Measurements from ENCODE around the gene FKBP5.
"Not testable (repeated sequence)": the region's sequence is repeated elsewhere in the genome, so short reads cannot be mapped to it uniquely, and the experiment has no call there.

The FKBP5 gene

GRCh38 chr6:35547676-35548075, 141.0 kb downstream of the FKBP5 start:
- Histone ChIP-seq H3K9me3 (ENCODE audit: insufficient read depth, low read depth, low read length) (no peaks in the 10 kb centered on the region), H3K4me3 (ENCODE audit: low read length) (no peak overlapping the region), H3K4me1 (ENCODE audit: insufficient read depth, low read length) (peaks cover 3% of the 10 kb centered on the region; the same call in 1 of the 2 replicates), H3K27ac (ENCODE audit: low read length) (no peak overlapping the region), H3K27me3 (ENCODE audit: insufficient read depth, low read length) (no peaks in the 10 kb centered on the region), H3K36me3 (ENCODE audit: insufficient read depth, low read depth, low read length) (no peaks in the 10 kb centered on the region), H3K9ac (ENCODE audit: low read depth, low read length) (no peak overlapping the region)

GRCh38 chr6:35544769-35545361, 143.8 kb downstream of the FKBP5 start:
- no peaks in the 10 kb centered on the region for H3K27me3 ChIP-seq (ENCODE audit: insufficient read depth, low read length)
- H3K27ac ChIP-seq (ENCODE audit: low read length) = no peak overlapping the region
- peaks cover 3% of the 10 kb centered on the region; the same call in 1 of the 2 replicates for H3K4me1 ChIP-seq (ENCODE audit: insufficient read depth, low read length)
- H3K9ac ChIP-seq (ENCODE audit: low read depth, low read length) = no peak overlapping the region
- no peaks in the 10 kb centered on the region for H3K36me3 ChIP-seq (ENCODE audit: insufficient read depth, low read depth, low read length)
- H3K4me3 ChIP-seq (ENCODE audit: low read length) = no peak overlapping the region
- H3K9me3 ChIP-seq (ENCODE audit: insufficient read depth, low read depth, low read length) = no peaks in the 10 kb centered on the region

GRCh38 chr6:35543459-35544193, 145.1 kb downstream of the FKBP5 start:
- Histone ChIP-seq H3K9ac (ENCODE audit: low read depth, low read length) (no peak overlapping the region), H3K27me3 (ENCODE audit: insufficient read depth, low read length) (no peaks in the 10 kb centered on the region), H3K4me1 (ENCODE audit: insufficient read depth, low read length) (peaks cover 3% of the 10 kb centered on the region; the same call in 1 of the 2 replicates), H3K27ac (ENCODE audit: low read length) (no peak overlapping the region), H3K9me3 (ENCODE audit: insufficient read depth, low read depth, low read length) (no peaks in the 10 kb centered on the region), H3K36me3 (ENCODE audit: insufficient read depth, low read depth, low read length) (no peaks in the 10 kb centered on the region), H3K4me3 (ENCODE audit: low read length) (no peak overlapping the region)

DNA sequence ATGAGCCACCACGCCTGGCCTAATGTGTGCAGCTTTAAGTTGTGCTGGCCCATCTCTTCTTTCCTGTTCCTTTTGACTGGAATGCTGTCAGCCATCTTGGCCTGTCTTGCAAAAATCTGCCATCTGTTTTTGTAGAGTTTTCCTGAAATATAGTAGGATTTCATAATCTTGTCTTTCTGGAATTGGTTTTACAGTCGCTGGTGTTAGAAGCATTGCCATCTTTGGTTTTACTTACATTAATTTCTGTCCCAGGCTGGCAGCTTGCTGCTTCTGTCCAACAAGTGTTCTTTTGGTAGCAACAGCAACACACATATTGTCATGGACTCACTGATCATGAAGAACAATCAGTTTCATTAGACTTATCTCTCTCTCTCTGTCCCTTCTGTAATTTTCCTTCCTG, 146.9 kb downstream of the FKBP5 start:
- Histone ChIP-seq H3K36me3 (ENCODE audit: insufficient read depth, low read depth, low read length) (no peaks in the 10 kb centered on the region), H3K4me1 (ENCODE audit: insufficient read depth, low read length) (peaks cover 3% of the 10 kb centered on the region; the same call in 1 of the 2 replicates), H3K27me3 (ENCODE audit: insufficient read depth, low read length) (no peaks in the 10 kb centered on the region), H3K9ac (ENCODE audit: low read depth, low read length) (no peak overlapping the region), H3K4me3 (ENCODE audit: low read length) (no peak overlapping the region), H3K9me3 (ENCODE audit: insufficient read depth, low read depth, low read length) (no peaks in the 10 kb centered on the region), H3K27ac (ENCODE audit: low read length) (no peak overlapping the region)

- no peak overlapping the region for H3K9ac ChIP-seq (ENCODE audit: low read depth, low read length)
- H3K4me3 ChIP-seq (ENCODE audit: low read length) = no peak overlapping the region
- H3K4me1 ChIP-seq (ENCODE audit: insufficient read depth, low read length) = peaks cover 5% of the 10 kb centered on the region; the same call in 1 of the 2 replicates
- H3K36me3 ChIP-seq (ENCODE audit: insufficient read depth, low read depth, low read length) = no peaks in the 10 kb centered on the region
- no peak overlapping the region for H3K27ac ChIP-seq (ENCODE audit: low read length)
- H3K9me3 ChIP-seq (ENCODE audit: insufficient read depth, low read depth, low read length) = no peaks in the 10 kb centered on the region
- no peaks in the 10 kb centered on the region for H3K27me3 ChIP-seq (ENCODE audit: insufficient read depth, low read length)
Measured at GRCh38 chr6:35539223-35539622, 149.5 kb downstream of the FKBP5 start.

DNA sequence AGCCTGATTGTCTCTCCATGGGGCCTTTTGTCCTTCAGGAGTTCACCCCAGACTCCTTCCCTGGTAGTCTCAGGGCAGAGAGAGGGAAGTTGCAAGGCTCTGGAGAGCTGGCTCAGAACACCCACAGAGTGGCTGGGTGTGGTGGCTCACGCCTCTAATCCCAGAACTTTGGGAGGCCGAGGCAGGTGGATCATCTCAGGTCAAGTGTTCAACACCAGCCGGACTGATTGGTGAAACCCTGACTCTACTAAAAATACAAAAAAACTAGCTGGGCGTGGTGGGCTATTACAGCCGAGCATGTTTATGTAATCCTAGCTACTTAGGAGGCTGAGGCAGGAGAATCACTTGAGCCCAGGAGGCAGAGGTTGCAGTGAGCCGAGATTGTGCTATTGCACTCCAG, 152.9 kb downstream of the FKBP5 start:
- H3K36me3 ChIP-seq (ENCODE audit: insufficient read depth, low read depth, low read length) = not testable (repeated sequence)

GRCh38 chr6:35534407-35535170, 154.1 kb downstream of the FKBP5 start:
- Histone ChIP-seq H3K27ac (ENCODE audit: low read length) (no peak overlapping the region), H3K9me3 (ENCODE audit: insufficient read depth, low read depth, low read length) (no peaks in the 10 kb centered on the region), H3K4me1 (ENCODE audit: insufficient read depth, low read length) (peaks cover 3% of the 10 kb centered on the region; the same call in 1 of the 2 replicates), H3K36me3 (ENCODE audit: insufficient read depth, low read depth, low read length) (no peaks in the 10 kb centered on the region), H3K9ac (ENCODE audit: low read depth, low read length) (no peak overlapping the region), H3K27me3 (ENCODE audit: insufficient read depth, low read length) (no peaks in the 10 kb centered on the region), H3K4me3 (ENCODE audit: low read length) (no peak overlapping the region)

More for the DNA sequence above, 152.9 kb downstream of the FKBP5 start:
- not testable (repeated sequence) for H3K27me3 ChIP-seq (ENCODE audit: insufficient read depth, low read length); H3K27ac ChIP-seq (ENCODE audit: low read length); H3K4me3 ChIP-seq (ENCODE audit: low read length); H3K9me3 ChIP-seq (ENCODE audit: insufficient read depth, low read depth, low read length); H3K4me1 ChIP-seq (ENCODE audit: insufficient read depth, low read length); H3K9ac ChIP-seq (ENCODE audit: low read depth, low read length)

GRCh38 chr6:35533981-35534380, 154.7 kb downstream of the FKBP5 start:
- H3K9ac ChIP-seq (ENCODE audit: low read depth, low read length) = no peak overlapping the region
- peaks cover 3% of the 10 kb centered on the region; the same call in 1 of the 2 replicates for H3K4me1 ChIP-seq (ENCODE audit: insufficient read depth, low read length)
- H3K27ac ChIP-seq (ENCODE audit: low read length) = no peak overlapping the region
- H3K27me3 ChIP-seq (ENCODE audit: insufficient read depth, low read length) = no peaks in the 10 kb centered on the region
- H3K9me3 ChIP-seq (ENCODE audit: insufficient read depth, low read depth, low read length) = no peaks in the 10 kb centered on the region
- H3K36me3 ChIP-seq (ENCODE audit: insufficient read depth, low read depth, low read length) = no peaks in the 10 kb centered on the region
- no peak overlapping the region for H3K4me3 ChIP-seq (ENCODE audit: low read length)

- H3K27ac ChIP-seq (ENCODE audit: low read length) = no peak overlapping the region
- H3K9me3 ChIP-seq (ENCODE audit: insufficient read depth, low read depth, low read length) = no peaks in the 10 kb centered on the region
- no peak overlapping the region for H3K9ac ChIP-seq (ENCODE audit: low read depth, low read length)
- peaks cover 3% of the 10 kb centered on the region; the same call in 1 of the 2 replicates for H3K4me1 ChIP-seq (ENCODE audit: insufficient read depth, low read length)
- no peaks in the 10 kb centered on the region for H3K27me3 ChIP-seq (ENCODE audit: insufficient read depth, low read length)
- H3K36me3 ChIP-seq (ENCODE audit: insufficient read depth, low read depth, low read length) = no peaks in the 10 kb centered on the region
- no peak overlapping the region for H3K4me3 ChIP-seq (ENCODE audit: low read length)
Measured at GRCh38 chr6:35532126-35532525, 156.6 kb downstream of the FKBP5 start.

- H3K27me3 ChIP-seq (ENCODE audit: insufficient read depth, low read length) = no peaks in the 10 kb centered on the region
- no peak overlapping the region for H3K27ac ChIP-seq (ENCODE audit: low read length)
- H3K9me3 ChIP-seq (ENCODE audit: insufficient read depth, low read depth, low read length) = no peaks in the 10 kb centered on the region
- no peak overlapping the region for H3K4me3 ChIP-seq (ENCODE audit: low read length)
- H3K9ac ChIP-seq (ENCODE audit: low read depth, low read length) = no peak overlapping the region
- H3K4me1 ChIP-seq (ENCODE audit: insufficient read depth, low read length) = peaks cover 3% of the 10 kb centered on the region; the same call in 1 of the 2 replicates
- no peaks in the 10 kb centered on the region for H3K36me3 ChIP-seq (ENCODE audit: insufficient read depth, low read depth, low read length)
Measured at GRCh38 chr6:35524380-35525020, 164.2 kb downstream of the FKBP5 start.
